Stimulated activated CD4-positive, alpha-beta T cell treated with anti-CD3 and anti-CD28 coated beads, Interleukin-2, amount 100 ng/mL, for 48 hours (primary cell): ENCODE results near the gene PIGC.
A peak's percentile ranks its signal among the peaks of the same experiment; 100 is the strongest.

Source experiments
- DNase-seq, 2 donors: peaks; one replicate each; pipeline ENCODE4 v3.0.0-alpha.2; 2020

PIGC gene

GRCh38 chr1:172397221-172397620 lies 46.6 kb downstream of the PIGC start:
- no peak for DNase-seq

GRCh38 chr1:172395576-172395975 lies 48.3 kb downstream of the PIGC start:
- no peak for DNase-seq

GRCh38 chr1:172394811-172395210 lies 49.1 kb downstream of the PIGC start:
- DNase-seq = no peak

- DNase-seq = peak; percentile 50 to 51
Observed at GRCh38 chr1:172394141-172394751, 49.6 kb downstream of the PIGC start.

DNA sequence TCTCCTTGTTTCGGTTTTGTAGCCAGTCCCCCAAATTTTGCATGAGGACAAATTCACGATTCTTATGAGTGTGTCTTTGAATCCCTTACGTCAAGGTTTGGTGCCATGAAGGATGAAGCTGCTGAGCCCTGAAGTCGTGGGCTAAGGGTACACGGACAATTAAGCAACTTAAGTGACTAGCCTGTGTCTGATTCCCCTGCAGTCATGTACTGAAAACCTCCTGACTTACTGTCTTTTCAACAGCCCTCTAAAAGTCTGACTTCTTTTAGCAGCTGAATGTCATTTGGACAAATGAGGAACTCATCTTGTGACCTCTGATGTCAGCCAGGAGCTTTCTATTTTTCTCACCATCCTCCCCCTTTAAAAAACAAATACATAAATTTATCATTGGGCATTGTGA lies 50.5 kb downstream of the PIGC start:
- DNase-seq = no peak

GRCh38 chr1:172391976-172392375 lies 51.9 kb downstream of the PIGC start:
- no peak for DNase-seq
